NCI-H2227 treated with DMSO at 0.1 percent for 48 hours (cell line): ENCODE results near the gene WDR45.

Experiments
- DNase-seq: peaks from one replicate; lab custom pipeline; 2025; lab: John Stamatoyannopoulos, UW

The WDR45 gene

DNA sequence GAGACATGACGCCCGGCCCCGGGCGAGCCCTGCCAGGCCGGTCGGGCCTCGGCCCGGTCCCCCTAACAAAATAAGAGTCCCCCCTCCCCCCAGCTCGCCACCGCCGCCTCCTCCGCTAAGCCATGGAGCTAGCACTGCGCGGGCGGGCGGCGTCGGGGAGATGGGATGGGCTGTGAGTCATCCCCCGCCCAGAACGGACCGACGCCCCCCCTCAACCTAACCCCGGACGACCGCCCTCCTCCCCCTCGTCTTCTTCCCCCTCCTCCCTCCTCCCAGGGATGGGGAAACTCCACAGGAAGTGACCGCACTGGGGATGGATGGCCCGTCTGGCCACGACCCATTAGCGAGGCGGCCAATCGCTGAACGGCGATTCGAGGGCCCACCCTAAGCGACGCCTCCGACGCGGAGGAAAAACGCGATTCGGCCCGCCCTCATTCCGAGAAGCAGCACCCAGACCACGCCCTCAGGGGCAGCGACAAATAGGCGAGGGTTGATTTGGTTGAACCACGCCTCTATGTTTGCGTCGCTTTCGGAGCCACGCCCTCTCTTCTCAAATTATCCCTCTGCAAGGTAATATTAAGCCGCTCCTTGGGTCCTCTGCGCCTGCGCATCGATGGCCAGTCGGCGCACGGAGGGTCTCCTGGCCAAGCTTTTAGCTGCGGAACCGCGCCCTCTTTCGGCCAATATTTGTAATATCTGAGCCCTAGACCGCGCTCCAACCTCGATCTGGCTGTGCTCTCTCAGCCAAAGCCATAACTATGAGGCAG lies 36.3 kb downstream of the WDR45 start, which contains the start of gene TFE3:
Gene TFE3, minus strand, starts transcription at position 138 of the 767 bp plus-strand sequence. Its CDS starts 131 bp downstream, at position 7.
- peak; percentile 100 for DNase-seq

GRCh38 chrX:49042581-49043219 lies 37.0 kb downstream of the WDR45 start:
- no peak for DNase-seq

DNA sequence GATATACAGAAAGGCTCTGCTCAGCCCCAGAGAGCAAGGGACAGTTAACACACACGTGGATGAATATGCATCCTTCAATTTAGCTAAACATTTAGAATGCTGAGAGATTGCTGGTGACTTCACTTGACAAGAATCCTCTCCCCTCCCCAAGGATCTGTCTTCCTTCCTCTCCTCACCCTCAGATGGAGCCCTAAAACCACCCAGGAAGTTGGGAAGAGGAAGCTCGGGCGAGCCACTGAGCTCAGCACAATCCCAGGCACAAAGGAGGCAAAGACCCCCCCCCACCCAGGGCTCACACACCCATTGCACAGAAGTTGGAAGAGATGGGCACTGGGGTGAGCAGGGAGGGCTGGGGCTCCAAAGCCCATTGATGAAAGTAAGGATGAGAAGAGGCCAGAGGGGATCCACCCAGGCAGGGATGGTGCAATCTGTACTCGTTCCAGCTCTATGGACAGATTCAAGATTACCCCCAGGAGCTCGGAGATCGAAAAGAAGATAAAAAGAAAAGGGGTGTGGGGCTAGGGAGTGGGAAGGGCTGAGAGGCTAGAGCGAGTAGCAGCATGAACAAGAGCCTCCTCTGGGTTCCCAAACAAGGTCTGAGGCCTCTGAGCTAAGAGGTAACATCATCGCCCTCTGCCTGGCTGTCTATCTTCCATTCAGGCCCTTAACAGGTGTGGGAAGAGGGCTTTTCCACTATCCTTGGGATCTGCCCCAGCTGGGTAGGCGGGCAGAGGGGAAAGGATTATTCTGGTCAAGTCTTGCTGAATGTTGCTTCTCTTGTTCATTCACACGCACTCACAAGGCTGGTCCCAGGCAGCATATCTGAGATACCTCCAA lies 37.7 kb downstream of the WDR45 start:
- no peak for DNase-seq

GRCh38 chrX:49040376-49040955 lies 39.2 kb downstream of the WDR45 start:
- DNase-seq: no peak

DNA sequence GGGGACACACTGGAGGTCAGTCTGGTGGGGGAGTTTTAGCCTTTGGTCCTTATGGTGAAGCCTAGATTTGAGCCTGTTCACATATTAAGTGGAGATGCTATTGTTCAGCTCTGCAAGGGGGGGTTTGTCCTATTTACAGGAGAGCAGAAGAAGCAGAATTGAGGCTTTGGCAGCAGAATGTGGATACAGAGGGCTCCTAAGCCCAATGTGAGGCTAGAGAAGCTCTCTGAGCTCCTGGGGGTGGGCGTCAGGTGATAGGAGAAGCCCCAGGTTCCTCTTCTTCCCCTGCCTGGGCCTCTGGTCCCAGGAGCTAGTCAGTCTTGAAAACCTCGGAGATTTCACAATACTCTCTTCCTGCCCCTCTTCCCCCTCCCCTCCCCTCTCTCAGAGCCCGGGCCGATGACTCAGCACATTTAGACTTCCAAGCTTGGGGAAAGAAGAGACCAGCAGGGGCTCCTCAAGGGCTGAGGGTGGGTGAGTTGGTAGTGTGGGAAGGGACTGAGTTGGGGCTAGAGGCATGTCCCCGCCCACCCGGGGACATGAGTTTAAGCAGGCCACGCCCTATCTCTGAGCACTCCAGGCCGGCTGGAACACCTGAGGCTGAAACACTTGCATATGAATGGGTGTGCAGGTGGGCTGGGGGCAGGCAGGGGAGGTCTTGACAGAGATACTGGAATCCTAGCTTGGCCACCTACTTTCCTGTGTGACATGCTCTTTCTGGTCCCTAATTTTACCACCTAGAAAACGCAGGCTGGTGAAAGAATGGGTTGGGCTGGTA lies 39.9 kb downstream of the WDR45 start:
- peak; percentile 89 for DNase-seq

- no peak for DNase-seq
Observed at GRCh38 chrX:49037883-49038475, 41.7 kb downstream of the WDR45 start.

GRCh38 chrX:49030283-49030682 lies 49.4 kb downstream of the WDR45 start:
- no peak for DNase-seq

- no peak for DNase-seq
Observed at GRCh38 chrX:49029876-49030275, 49.8 kb downstream of the WDR45 start.
